Activated CD4-positive, alpha-beta T cell treated with anti-CD3 and anti-CD28 coated beads, Interleukin-2, amount 50 U/mL, for 48 hours (primary cell): Measurements from ENCODE around the gene ARHGAP33.
"Not testable (repeated sequence)": the region's sequence is repeated elsewhere in the genome, so short reads cannot be mapped to it uniquely, and the experiment has no call there.

Experiments
- DNase-seq, 2 experiments: peaks; one replicate each; pipeline ENCODE4 v3.0.0-alpha.2; 2020

ARHGAP33 gene

GRCh38 chr19:35756377-35757230 is 18.8 kb upstream of the ARHGAP33 start, which contains the start of gene HSPB6:
Gene HSPB6, minus strand, starts transcription at chr19:35757029. Its CDS starts 21 bp downstream, at chr19:35757008.
- DNase-seq: no peak

- peak; percentile 31 to 47 for DNase-seq
These were observed 18.1 kb upstream of the ARHGAP33 start for GRCh38 chr19:35757231-35757748.

GRCh38 chr19:35757749-35758608 is 17.4 kb upstream of the ARHGAP33 start, which contains the start of gene PROSER3:
Gene PROSER3, plus strand, starts transcription at chr19:35758176. Its CDS starts 40 bp downstream, at chr19:35758216.
- DNase-seq: peak; percentile 98 to 99

GRCh38 chr19:35759697-35760096 is 15.7 kb upstream of the ARHGAP33 start:
- DNase-seq: no peak

GRCh38 chr19:35760711-35761349 is 14.5 kb upstream of the ARHGAP33 start:
- DNase-seq: no peak

GRCh38 chr19:35764432-35765315 is 10.7 kb upstream of the ARHGAP33 start:
- DNase-seq: no peak

GRCh38 chr19:35766571-35767104 is 8.7 kb upstream of the ARHGAP33 start:
- DNase-seq: no peak

GRCh38 chr19:35767288-35768081 is 7.9 kb upstream of the ARHGAP33 start:
- no peak for DNase-seq

GRCh38 chr19:35768082-35768421 is 7.3 kb upstream of the ARHGAP33 start:
- no peak for DNase-seq

- DNase-seq: not testable (repeated sequence)
These were observed 3.0 kb upstream of the ARHGAP33 start for GRCh38 chr19:35772362-35772761.

GRCh38 chr19:35773020-35773806 is 2.2 kb upstream of the ARHGAP33 start:
- DNase-seq: no peak

GRCh38 chr19:35774274-35775045 is 904 bp upstream of the ARHGAP33 start:
- no peak for DNase-seq

- DNase-seq: no peak
These were observed 392 bp upstream of the ARHGAP33 start for GRCh38 chr19:35775046-35775297.

GRCh38 chr19:35776102-35776788 is 881 bp downstream of the ARHGAP33 start:
- DNase-seq: no peak

- DNase-seq: no peak
These were observed 1.9 kb downstream of the ARHGAP33 start for GRCh38 chr19:35777086-35777841.

- DNase-seq: no peak
These were observed 2.6 kb downstream of the ARHGAP33 start for GRCh38 chr19:35777961-35778360.

GRCh38 chr19:35779033-35779432 is 3.7 kb downstream of the ARHGAP33 start:
- DNase-seq: no peak

GRCh38 chr19:35780058-35780457 is 4.7 kb downstream of the ARHGAP33 start:
- no peak for DNase-seq
